Pons (tissue), 1 donor: ENCODE results near the gene PLIN5.

Source experiments
- DNase-seq: peaks from one replicate; pipeline ENCODE4 v3.0.0-alpha.2; 2016; ENCODE audit warnings: low spot score

Gene PLIN5

DNA sequence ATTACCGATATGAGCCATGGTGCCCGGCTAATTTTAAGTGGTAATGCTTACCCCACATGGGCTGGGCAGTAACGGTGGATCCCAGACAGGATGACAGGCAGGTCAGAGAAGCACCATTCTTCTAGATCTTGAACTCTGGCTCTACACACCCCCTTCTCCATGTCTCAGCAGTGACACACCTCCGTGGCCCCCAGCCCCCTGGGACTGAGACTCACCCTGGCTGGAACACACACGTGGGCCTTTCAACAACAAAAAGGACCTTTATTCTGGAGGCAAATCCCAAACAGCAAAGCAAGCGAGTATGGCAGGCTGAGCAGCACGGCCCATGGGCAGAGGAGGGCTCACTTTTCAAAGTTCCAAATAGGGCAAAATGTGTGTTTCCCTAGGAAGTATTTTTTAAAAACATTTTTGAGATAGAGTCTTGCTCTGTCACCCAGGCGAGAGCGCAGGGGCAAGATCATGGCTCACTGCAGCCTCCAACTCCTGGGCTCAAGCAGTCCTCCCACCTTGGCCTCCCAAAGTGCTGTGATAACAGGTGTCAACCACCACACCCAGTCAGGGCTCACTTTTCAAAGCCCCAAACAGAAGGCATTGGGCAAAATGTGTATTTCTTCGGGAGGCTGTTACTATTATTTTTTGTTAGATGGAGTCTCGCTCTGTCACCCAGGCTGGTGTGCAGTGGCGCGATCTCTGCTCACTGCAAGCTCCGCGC lies 12.6 kb downstream of the PLIN5 start:
- DNase-seq: no peak

- no peak for DNase-seq
Measured at GRCh38 chr19:4521888-4522242, 13.2 kb downstream of the PLIN5 start.

DNA sequence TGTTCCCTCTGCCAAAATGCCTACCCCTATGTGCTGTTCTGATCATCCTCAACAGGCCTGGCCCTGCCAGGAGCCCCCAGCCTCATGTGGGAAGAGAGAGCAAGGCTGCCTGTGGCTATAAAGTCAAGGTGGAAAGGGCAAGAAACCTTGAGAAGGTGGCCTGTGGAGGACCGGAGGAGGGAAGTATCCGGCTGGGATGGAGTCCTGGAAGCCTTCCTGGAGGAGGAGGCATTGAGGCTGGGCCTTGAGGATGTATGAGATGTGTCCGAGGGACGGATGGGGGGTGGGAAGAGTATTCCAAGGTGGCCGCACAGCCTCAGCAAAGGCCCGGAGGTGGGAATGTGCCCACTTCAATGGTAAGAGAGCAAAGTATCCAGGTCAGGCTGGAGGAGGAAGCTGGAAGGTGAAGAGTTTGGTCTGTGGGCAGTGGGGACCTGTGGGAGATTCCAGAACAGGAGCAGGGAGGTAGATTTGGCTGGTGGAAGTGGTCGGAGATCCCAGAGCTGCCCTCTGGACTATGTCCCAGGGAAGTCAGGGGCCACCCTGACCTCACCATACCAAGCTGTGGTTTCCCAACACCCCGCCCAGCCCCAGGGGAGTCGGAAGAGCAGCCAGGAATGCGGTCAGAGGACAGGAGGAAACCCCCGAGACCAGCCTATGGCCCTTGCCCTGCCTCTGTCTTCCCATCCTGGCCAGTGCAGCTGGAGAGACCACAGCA lies 13.7 kb downstream of the PLIN5 start:
- no peak for DNase-seq

GRCh38 chr19:4519521-4520277 lies 15.3 kb downstream of the PLIN5 start:
- DNase-seq: peak; percentile 14

DNA sequence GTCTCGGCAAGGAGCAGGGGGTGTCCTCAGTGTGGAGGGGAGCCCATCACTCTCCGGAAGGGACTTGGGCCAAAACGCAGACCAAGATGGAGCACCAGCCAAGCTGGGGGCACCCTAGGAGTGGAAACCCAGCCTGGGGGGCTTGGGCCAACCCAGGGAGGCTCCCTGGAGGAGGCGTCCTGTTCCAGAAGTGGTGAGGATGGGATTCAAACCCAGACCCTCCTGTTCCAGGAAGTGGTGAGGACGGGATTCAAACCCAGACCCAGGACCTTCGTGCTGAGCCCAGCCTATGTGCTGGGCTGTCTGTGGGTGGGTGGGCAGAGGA lies 15.9 kb downstream of the PLIN5 start:
- no peak for DNase-seq

GRCh38 chr19:4518345-4519171 lies 16.5 kb downstream of the PLIN5 start, which contains the start of gene PLIN4:
Gene PLIN4 (minus strand): TSS chr19:4518486. CDS start chr19:4518272, 214 bp downstream.
- peak; percentile 16 for DNase-seq

- DNase-seq: no peak
Measured at GRCh38 chr19:4517451-4518057, 17.5 kb downstream of the PLIN5 start.

DNA sequence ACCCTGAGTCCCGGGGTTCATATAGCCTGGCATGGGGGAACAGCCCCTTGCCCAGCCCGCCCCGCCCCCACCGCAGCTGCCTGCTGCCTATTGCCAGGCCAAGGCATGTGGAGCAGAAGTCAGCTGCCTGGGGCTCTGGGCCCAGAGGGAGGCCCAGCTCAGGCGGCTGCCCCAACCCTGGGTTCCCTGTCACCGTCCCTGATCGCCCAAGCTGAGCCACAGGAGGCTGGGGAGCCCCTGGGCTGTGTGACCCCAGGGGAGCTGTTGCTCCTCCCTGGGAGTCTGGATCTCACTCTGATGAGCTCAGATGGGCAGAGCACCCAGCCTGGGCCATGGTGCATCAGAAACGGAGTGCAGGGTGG lies 18.1 kb downstream of the PLIN5 start:
- no peak for DNase-seq

- no peak for DNase-seq
Measured at GRCh38 chr19:4516199-4516938, 18.7 kb downstream of the PLIN5 start.

GRCh38 chr19:4515732-4516131 lies 19.3 kb downstream of the PLIN5 start:
- no peak for DNase-seq

DNA sequence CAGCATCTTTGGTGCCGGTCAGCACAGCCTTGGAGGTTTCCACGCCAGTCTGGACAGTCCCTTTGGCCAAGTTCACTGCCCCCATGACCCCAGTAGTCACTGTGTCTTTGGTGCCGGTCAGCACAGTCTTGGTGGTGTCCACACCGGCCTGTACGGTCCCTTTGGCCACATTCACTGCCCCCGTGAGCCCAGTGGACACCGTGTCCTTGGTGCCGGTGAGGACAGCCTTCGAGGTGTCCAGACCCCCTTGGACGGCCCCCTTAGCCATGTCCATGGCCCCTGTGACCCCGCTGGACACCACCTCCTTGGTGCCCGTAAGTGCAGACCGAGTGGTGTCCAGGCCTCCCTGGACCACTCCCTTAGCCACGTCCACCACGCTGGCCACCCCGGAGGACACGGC lies 21.8 kb downstream of the PLIN5 start:
- DNase-seq: no peak

DNA sequence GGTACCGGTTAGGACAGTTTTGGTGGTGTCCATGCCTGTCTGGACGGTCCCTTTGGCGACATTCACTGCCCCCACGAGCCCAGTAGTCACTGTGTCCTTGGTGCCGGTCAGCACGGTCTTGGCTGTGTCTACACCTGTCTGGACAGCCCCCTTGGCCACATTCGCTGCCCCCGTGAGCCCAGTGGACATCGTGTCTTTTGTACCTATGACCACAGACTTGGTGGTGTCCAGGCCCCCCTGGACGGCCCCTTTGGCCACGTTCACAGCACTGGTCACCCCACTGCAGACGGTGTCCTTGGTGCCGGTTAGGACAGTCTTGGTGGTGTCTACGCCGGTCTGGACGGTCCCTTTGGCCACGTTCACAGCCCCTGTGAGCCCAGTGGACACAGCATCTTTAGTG lies 23.0 kb downstream of the PLIN5 start:
- DNase-seq: no peak

DNA sequence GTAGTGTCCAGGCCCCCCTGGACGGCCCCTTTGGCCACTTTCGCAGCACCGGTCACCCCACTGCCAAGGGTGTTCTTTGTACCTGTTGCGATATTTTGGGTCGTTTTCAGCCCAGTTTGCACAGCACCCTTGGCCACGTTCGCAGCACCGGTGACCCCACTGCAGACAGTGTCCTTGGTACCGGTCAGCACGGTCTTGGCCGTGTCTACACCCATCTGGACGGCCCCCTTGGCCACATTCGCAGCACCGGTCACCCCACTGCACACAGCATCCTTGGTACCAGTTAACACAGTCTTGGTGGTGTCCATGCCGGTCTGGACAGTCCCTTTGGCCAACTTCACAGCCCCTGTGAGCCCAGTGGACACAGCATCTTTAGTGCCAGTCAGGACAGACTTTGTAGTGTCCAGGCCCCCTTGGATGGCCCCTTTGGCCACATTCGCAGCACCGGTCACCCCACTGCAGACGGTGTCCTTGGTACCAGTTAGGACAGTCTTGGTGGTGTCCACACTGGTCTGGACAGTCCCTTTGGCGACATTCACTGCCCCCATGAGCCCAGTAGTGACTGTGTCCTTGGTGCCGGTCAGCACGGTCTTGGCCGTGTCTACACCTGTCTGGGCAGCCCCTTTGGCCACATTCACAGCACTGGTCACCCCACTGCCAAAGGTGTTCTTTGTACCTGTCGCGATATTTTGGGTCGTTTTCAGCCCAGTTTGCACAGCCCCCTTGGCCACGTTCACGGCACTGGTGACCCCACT lies 23.5 kb downstream of the PLIN5 start:
- no peak for DNase-seq

DNA sequence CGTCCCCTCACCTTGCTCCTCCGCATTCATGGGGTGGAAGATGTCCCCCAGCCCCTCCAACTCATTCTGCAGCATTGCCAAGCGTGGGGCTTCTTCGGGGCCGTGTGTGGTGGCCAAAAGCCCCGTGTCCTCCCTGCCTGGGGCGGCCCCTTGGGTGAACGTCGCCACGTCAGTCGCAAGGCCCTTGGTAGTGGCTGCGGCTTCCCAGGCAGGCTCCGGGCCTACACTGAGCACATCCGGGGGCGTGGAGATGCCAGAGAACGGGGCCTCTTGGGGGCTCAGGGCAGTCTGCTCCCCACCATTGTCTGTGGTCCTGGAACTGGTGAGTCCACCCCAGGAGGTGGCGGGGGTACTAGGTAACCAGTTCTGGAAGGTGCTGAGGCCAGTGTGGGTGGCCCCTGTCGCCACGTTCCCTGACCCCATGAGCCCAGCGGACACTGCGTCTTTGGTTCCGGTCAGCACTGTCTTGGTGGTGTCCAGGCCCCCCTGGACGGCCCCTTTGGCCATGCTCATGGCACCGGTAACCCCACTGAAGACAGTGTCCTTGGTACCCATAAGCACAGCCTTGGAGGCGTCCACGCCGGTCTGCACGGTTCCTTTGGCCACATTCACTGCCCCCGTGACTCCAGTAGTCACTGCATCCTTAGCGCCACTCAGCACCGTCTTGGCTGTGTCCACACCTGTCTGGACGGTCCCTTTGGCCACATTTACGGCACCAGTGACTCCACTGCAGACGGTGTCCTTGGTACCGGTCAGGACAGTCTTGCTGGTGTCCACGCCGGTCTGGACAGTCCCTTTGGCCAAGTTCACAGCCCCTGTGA lies 24.4 kb downstream of the PLIN5 start:
- DNase-seq: no peak

GRCh38 chr19:4508698-4509097 lies 26.3 kb downstream of the PLIN5 start:
- DNase-seq: no peak

DNA sequence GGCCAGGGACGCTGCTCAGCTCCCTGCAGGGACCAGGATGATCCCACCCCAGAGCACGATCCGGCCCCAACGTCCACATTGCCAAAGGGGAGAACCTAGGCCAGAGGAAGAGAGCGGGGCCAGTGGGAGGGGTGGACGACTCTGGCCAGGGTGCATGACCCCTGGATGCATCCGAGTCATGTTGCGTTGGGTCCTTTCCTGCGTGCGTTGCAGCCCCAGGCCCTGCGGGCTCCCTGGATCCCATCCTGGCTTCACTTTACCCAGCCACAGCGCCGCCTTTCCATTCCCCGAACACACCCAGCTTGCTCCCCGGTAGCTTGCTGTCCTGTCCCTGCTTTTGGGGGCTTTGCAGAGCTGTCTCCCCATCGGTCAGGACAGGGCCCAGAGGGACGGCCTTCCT lies 27.2 kb downstream of the PLIN5 start:
- DNase-seq: no peak

GRCh38 chr19:4507150-4507452 lies 27.9 kb downstream of the PLIN5 start:
- DNase-seq: no peak

DNA sequence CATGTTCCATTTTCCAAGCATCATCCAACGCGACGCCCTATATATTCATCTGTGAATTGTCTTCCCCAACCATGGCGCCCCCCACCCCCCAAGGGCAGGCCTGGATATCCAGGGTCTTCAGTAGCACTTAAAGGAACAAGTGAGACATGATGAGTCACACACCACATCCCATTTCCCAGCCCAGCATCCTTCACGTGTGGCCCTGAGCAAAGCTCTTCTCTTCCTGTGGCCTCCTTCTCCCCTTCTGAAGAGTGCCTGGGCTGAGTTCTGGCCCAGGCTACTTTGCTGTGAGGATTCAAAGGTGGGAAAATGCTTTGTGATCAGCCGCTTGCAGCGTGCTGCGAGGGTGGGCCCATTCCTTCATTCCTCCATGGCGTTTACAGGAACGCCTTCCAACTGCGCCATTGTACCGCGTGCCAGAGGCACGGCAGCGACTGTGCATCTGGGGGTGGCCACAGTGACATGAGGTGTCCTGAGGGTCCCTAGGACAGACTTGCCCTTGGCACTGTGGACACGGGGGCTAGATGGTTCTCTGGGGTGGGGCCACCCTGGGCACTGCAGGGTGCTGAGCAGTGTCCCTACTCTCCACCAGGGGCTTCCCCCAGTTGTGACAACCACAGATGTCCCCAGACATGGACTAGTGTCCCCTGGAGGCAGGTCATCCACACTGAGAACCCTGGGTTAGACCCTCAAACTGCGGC lies 28.4 kb downstream of the PLIN5 start:
- no peak for DNase-seq
